Body of pancreas (tissue), 4 donors: ENCODE results near the gene SPOUT1. TPM values are rescaled to one million over a fixed set of nuclear protein-coding genes. Genes with fewer than 3 reads are reported as not detected.

Source experiments
- ATAC-seq: fragments of 150-250 bp; one replicate; pipeline ENCODE4 v1.9.1; 2016
- DNase-seq, 4 donors: peaks; one replicate each; pipeline ENCODE4 v3.0.0-alpha.2; 2019
- H3K27ac ChIP-seq, 4 donors: fragments of 200-600 bp; sonication (generic); 1 replicate in 3 of 4; 2 replicates in 1 of 4; pipeline versions ENCODE4 v1.5.1 to v1.6.1; 2016 to 2019; ENCODE audit warnings: mild to moderate bottlenecking in 1 of 4, mixed read lengths in 1 of 4, moderate library complexity in 1 of 4
- H3K27me3 ChIP-seq, 2 donors: fragments of 200-600 bp; sonication (generic); one replicate each; pipeline ENCODE4 v1.6.0; 2016; ENCODE audit warnings: mild to moderate bottlenecking in 1 of 2
- H3K36me3 ChIP-seq, 2 donors: fragments of 200-600 bp; sonication (generic); replicated peaks in 1 of 2; 2 replicates each; pipeline ENCODE4 v1.5.1; 2016; ENCODE audit warnings: low read depth in 2 of 2; ENCODE audit not compliant: insufficient read depth in 1 of 2
- H3K4me1 ChIP-seq: fragments of 200-600 bp; sonication (generic); one replicate; pipeline ENCODE4 v1.6.0; 2016
- H3K4me3 ChIP-seq, 2 donors: fragments of 200-600 bp; sonication (generic); 1 replicate in 1 of 2; 2 replicates in 1 of 2; pipeline ENCODE4 v1.5.1; 2016 to 2019
- H3K9me3 ChIP-seq, 3 donors: fragments of 200-600 bp; sonication (generic); 1 replicate in 2 of 3; 2 replicates in 1 of 3; pipeline ENCODE4 v1.5.1; 2016
- CTCF ChIP-seq, 7 experiments: fragments of 450-650 bp in 4 of 7; fragments of 200-600 bp in 3 of 7; sonication (generic) in 3 of 7; IDR thresholded peaks; one replicate each; pipeline ENCODE4 v1.5.1; 2016 to 2019; ENCODE audit warnings: antibody characterized with exemption in 7 of 7
- POLR2A ChIP-seq, 3 donors: fragments of 450-650 bp; IDR thresholded peaks; one replicate each; pipeline ENCODE4 v1.6.1; 2016; ENCODE audit warnings: antibody characterized with exemption in 3 of 3, mild to moderate bottlenecking in 2 of 3
- WGBS, 2 donors: methylation state at CpG; one replicate each; pipeline ENCODE4 v1.1.5; 2017; 5-methylcytosine and 5-hydroxymethylcytosine counted together
- intact Hi-C: fragments of 100-400 bp; cut with DNase I; formaldehyde crosslinking; loops from one replicate; pipeline ENCODE4 v1.15.1; 2023
- total RNA-seq, 2 donors: library from RNA; depleted of rRNA; stranded (reverse); fragments of >200 nt; gene quantifications; one replicate each; pipeline ENCODE4 v1.1.0, GENCODE V29; 2016

The SPOUT1 gene
- total RNA-seq, 2 donors from 2014 or later = 16.2 to 16.3 TPM

GRCh38 chr9:128808543-128808942 lies 21.1 kb downstream of the SPOUT1 start:
- DNase-seq (no peak), ATAC-seq (no peak)
- Histone ChIP-seq H3K27me3 (no peaks in the 10 kb centered on the region), H3K4me1 (no peaks in the 10 kb centered on the region), H3K9me3 (no peaks in the 10 kb centered on the region), H3K27ac (no peak overlapping the region), H3K4me3 (no peak overlapping the region), H3K36me3 (peaks cover 12 to 16% of the 10 kb centered on the region in 2 donors)
- intact Hi-C loops = no loop called here
- whole genome bisulfite sequencing, 2 donors = 52 to 94% methylated on average over 2 to 3 of the region's 3 CpGs
- TF ChIP-seq CTCF (IDR thresholded peaks at IDR 0.05) = no peak
- TF ChIP-seq POLR2A (IDR thresholded peaks at IDR 0.05) = no peak

- Histone ChIP-seq H3K27ac (no peak overlapping the region), H3K36me3 (peaks cover 12 to 20% of the 10 kb centered on the region in 2 donors), H3K4me1 (no peaks in the 10 kb centered on the region), H3K4me3 (no peak overlapping the region), H3K9me3 (no peaks in the 10 kb centered on the region), H3K27me3 (no peaks in the 10 kb centered on the region)
- intact Hi-C loops = no loop called here
- DNase-seq (no peak), ATAC-seq (no peak)
- 82% methylated on average over 12 of the region's 14 CpGs; no CpG with 5 or more reads in 1 of the 2 donors for WGBS, 2 donors
- TF ChIP-seq POLR2A (IDR thresholded peaks at IDR 0.05) (no peak), CTCF (IDR thresholded peaks at IDR 0.05) (no peak)
Observed at GRCh38 chr9:128807827-128808226, 21.8 kb downstream of the SPOUT1 start.

GRCh38 chr9:128805661-128806060 lies 23.9 kb downstream of the SPOUT1 start:
- H3K36me3 ChIP-seq = peaks cover 14 to 20% of the 10 kb centered on the region in 2 donors
- no peak for TF ChIP-seq POLR2A (IDR thresholded peaks at IDR 0.05)
- no peak for TF ChIP-seq CTCF (IDR thresholded peaks at IDR 0.05)
- no peaks in the 10 kb centered on the region for H3K4me1 ChIP-seq
- H3K4me3 ChIP-seq = no peak overlapping the region
- H3K9me3 ChIP-seq = no peaks in the 10 kb centered on the region
- no peaks in the 10 kb centered on the region for H3K27me3 ChIP-seq
- intact Hi-C loops = no loop called here
- DNase-seq (no peak), ATAC-seq (no peak)
- no peak overlapping the region for H3K27ac ChIP-seq
- WGBS, 2 donors = 81 to 96% methylated on average over 9 to 14 of the region's 14 CpGs

- DNase-seq (no peak), ATAC-seq (no peak)
- H3K27me3 ChIP-seq = no peaks in the 10 kb centered on the region
- H3K36me3 ChIP-seq = peaks cover 18 to 36% of the 10 kb centered on the region in 2 donors
- intact Hi-C loops = no loop called here
- no peaks in the 10 kb centered on the region for H3K4me1 ChIP-seq
- 87 to 100% methylated on average over 4 of the region's 4 CpGs for WGBS, 2 donors
- no peaks in the 10 kb centered on the region for H3K9me3 ChIP-seq
- H3K27ac ChIP-seq = no peak overlapping the region
- H3K4me3 ChIP-seq = no peak overlapping the region
- TF ChIP-seq CTCF (IDR thresholded peaks at IDR 0.05) = no peak
- TF ChIP-seq POLR2A (IDR thresholded peaks at IDR 0.05) = no peak
Observed at GRCh38 chr9:128802482-128802881, 27.1 kb downstream of the SPOUT1 start.

- Histone ChIP-seq H3K36me3 (peaks cover 6 to 34% of the 10 kb centered on the region in 2 donors), H3K4me3 (no peak overlapping the region), H3K9me3 (no peaks in the 10 kb centered on the region), H3K27me3 (no peaks in the 10 kb centered on the region), H3K4me1 (no peaks in the 10 kb centered on the region), H3K27ac (no peak overlapping the region)
- TF ChIP-seq POLR2A (IDR thresholded peaks at IDR 0.05) (no peak), CTCF (IDR thresholded peaks at IDR 0.05) (no peak)
- 98 to 100% methylated on average over 7 of the region's 7 CpGs for WGBS, 2 donors
- DNase-seq (no peak), ATAC-seq (no peak)
- intact Hi-C loops = no loop called here
Observed at GRCh38 chr9:128800061-128800460, 29.5 kb downstream of the SPOUT1 start.
